DMS153 treated with DMSO at 0.1 percent for 48 hours (cell line): Measurements from ENCODE around the gene LYPD5.
"Not testable (repeated sequence)": the region's sequence is repeated elsewhere in the genome, so short reads cannot be mapped to it uniquely, and the experiment has no call there.

Experiments used
- DNase-seq: peaks from one replicate; lab custom pipeline; 2025; ENCODE audit not compliant: unreplicated experiment; lab: John Stamatoyannopoulos, UW

LYPD5 gene

GRCh38 chr19:43806848-43807247, 4.6 kb upstream of the LYPD5 start:
- DNase-seq = no peak

- DNase-seq = not testable (repeated sequence)
Observed at GRCh38 chr19:43806401-43806800, 4.2 kb upstream of the LYPD5 start.

- no peak for DNase-seq
Observed at GRCh38 chr19:43804432-43804831, 2.2 kb upstream of the LYPD5 start.

- DNase-seq = no peak
Observed at GRCh38 chr19:43799502-43800142, 2.6 kb downstream of the LYPD5 start.

GRCh38 chr19:43798546-43799409, 3.5 kb downstream of the LYPD5 start:
- no peak for DNase-seq

- DNase-seq = no peak
Observed at GRCh38 chr19:43798026-43798545, 4.2 kb downstream of the LYPD5 start.

- no peak for DNase-seq
Observed at GRCh38 chr19:43797556-43797955, 4.7 kb downstream of the LYPD5 start.

GRCh38 chr19:43797118-43797517, 5.1 kb downstream of the LYPD5 start:
- no peak for DNase-seq

GRCh38 chr19:43790587-43790986, 11.7 kb downstream of the LYPD5 start:
- no peak for DNase-seq

- no peak for DNase-seq
Observed at GRCh38 chr19:43789029-43789428, 13.2 kb downstream of the LYPD5 start.

GRCh38 chr19:43786665-43787064, 15.6 kb downstream of the LYPD5 start:
- no peak for DNase-seq

GRCh38 chr19:43784981-43785808, 17.1 kb downstream of the LYPD5 start:
- DNase-seq = peak; percentile 43

- DNase-seq = no peak
Observed at GRCh38 chr19:43784241-43784980, 17.8 kb downstream of the LYPD5 start.

- DNase-seq = no peak
Observed at GRCh38 chr19:43783636-43784035, 18.6 kb downstream of the LYPD5 start.

- no peak for DNase-seq
Observed at GRCh38 chr19:43782689-43783231, 19.5 kb downstream of the LYPD5 start.

- DNase-seq = no peak
Observed at GRCh38 chr19:43782311-43782660, 20.0 kb downstream of the LYPD5 start.

- no peak for DNase-seq
Observed at GRCh38 chr19:43781630-43782310, 20.5 kb downstream of the LYPD5 start.

GRCh38 chr19:43780706-43781525, 21.3 kb downstream of the LYPD5 start, which contains the start of gene KCNN4:
Gene KCNN4, minus strand, starts transcription at chr19:43780973. Its CDS starts 112 bp downstream, at chr19:43780861.
- DNase-seq = no peak

GRCh38 chr19:43779820-43780219, 22.4 kb downstream of the LYPD5 start:
- DNase-seq = no peak
